ENCODE data around the gene MAIP1.

- no peak for TF ChIP-seq CTCF (IDR thresholded peaks at IDR 0.05; ENCODE audit: extremely low read depth in 1 of 2, insufficient read depth in 1 of 2, low read depth in 1 of 2, low read length in 2 of 2)
- TF ChIP-seq POLR2AphosphoS5 (IDR thresholded peaks at IDR 0.05; ENCODE audit: insufficient read depth, low read depth, low read length) = no peak
- no peak for TF ChIP-seq GATA2 (IDR thresholded peaks at IDR 0.05; ENCODE audit: insufficient read depth, insufficient read length, low read depth, low read length)
- TF ChIP-seq POLR2A (IDR thresholded peaks at IDR 0.05; ENCODE audit: low read depth, low read length) = no peak
- TF ChIP-seq EZH2 (IDR thresholded peaks at IDR 0.05; ENCODE audit: borderline replicate concordance, low read depth, low read length, severe bottlenecking) = no peak
- TF ChIP-seq MAX (IDR thresholded peaks at IDR 0.05; ENCODE audit: insufficient read depth, insufficient read length) = no peak
- no peak for TF ChIP-seq JUN (IDR thresholded peaks at IDR 0.05; ENCODE audit: borderline replicate concordance, insufficient read depth, insufficient read length, low read depth)
- no peak for TF ChIP-seq FOS (IDR thresholded peaks at IDR 0.05; ENCODE audit: borderline replicate concordance, insufficient read depth, low read length)
- TF ChIP-seq MYC (IDR thresholded peaks at IDR 0.05; ENCODE audit: low read depth, low read length) = no peak
These were observed 43.8 kb downstream of the MAIP1 start for GRCh38 chr2:199999166-199999565.

All from endothelial cell of umbilical vein (primary cell).